HepG2 (cell line): ENCODE data around the gene RASAL1.

Source experiments
- ZNF720 ChIP-seq: sonication (generic); formaldehyde crosslinking; IDR thresholded peaks from 2 replicates; pipeline ENCODE4 v1.4.0; 2020; ENCODE audit warnings: missing genetic modification reagents
- TF ChIP-seq, protein P1 (sequence below), 2 experiments: sonication (generic) in 1 of 2; formaldehyde crosslinking in 1 of 2; IDR thresholded peaks; 2 replicates each; pipeline versions ENCODE4 v1.4.0 to v1.6.1; 2018 to 2020; ENCODE audit warnings: missing genetic modification reagents in 2 of 2, borderline replicate concordance in 1 of 2, low read depth in 1 of 2, mild to moderate bottlenecking in 1 of 2, missing biosample characterization in 1 of 2

DNA sequence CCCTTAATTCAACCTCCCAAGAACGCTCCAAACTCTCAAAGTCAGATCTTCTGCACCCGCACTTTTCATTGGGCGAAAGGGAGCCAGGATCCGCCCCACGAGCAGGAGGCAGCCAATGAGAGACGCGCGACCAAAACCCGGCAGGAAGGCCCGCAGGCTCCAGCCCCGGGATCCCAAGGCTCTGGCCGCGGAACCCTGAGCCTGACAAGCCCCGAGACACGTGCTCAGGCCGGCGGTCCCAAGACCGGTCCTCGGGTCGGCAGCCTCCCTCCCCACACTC, 49.3 kb upstream of the RASAL1 start:
- TF ChIP-seq, protein P1, sequence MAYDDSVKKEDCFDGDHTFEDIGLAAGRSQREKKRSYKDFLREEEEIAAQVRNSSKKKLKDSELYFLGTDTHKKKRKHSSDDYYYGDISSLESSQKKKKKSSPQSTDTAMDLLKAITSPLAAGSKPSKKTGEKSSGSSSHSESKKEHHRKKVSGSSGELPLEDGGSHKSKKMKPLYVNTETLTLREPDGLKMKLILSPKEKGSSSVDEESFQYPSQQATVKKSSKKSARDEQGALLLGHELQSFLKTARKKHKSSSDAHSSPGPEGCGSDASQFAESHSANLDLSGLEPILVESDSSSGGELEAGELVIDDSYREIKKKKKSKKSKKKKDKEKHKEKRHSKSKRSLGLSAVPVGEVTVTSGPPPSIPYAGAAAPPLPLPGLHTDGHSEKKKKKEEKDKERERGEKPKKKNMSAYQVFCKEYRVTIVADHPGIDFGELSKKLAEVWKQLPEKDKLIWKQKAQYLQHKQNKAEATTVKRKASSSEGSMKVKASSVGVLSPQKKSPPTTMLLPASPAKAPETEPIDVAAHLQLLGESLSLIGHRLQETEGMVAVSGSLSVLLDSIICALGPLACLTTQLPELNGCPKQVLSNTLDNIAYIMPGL (CRISPR knock-in tag; IDR thresholded peaks at IDR 0.05; ENCODE audit: borderline replicate concordance in 1 of 2, low read depth in 1 of 2), result no peak
- no peak for TF ChIP-seq ZNF720 (CRISPR knock-in tag)
